ENCODE data around the gene ARMC7. TPM values are rescaled to one million over a fixed set of nuclear protein-coding genes. Genes with fewer than 3 reads are reported as not detected.

Gene ARMC7
- total and polyA plus RNA-seq, 10 of the 15 experiments (the other 5 are each of a cell fraction or from before 2014, with no cell fraction given) = 1.5 to 19.8 (median 6.3) TPM

- TF ChIP-seq, protein P1, sequence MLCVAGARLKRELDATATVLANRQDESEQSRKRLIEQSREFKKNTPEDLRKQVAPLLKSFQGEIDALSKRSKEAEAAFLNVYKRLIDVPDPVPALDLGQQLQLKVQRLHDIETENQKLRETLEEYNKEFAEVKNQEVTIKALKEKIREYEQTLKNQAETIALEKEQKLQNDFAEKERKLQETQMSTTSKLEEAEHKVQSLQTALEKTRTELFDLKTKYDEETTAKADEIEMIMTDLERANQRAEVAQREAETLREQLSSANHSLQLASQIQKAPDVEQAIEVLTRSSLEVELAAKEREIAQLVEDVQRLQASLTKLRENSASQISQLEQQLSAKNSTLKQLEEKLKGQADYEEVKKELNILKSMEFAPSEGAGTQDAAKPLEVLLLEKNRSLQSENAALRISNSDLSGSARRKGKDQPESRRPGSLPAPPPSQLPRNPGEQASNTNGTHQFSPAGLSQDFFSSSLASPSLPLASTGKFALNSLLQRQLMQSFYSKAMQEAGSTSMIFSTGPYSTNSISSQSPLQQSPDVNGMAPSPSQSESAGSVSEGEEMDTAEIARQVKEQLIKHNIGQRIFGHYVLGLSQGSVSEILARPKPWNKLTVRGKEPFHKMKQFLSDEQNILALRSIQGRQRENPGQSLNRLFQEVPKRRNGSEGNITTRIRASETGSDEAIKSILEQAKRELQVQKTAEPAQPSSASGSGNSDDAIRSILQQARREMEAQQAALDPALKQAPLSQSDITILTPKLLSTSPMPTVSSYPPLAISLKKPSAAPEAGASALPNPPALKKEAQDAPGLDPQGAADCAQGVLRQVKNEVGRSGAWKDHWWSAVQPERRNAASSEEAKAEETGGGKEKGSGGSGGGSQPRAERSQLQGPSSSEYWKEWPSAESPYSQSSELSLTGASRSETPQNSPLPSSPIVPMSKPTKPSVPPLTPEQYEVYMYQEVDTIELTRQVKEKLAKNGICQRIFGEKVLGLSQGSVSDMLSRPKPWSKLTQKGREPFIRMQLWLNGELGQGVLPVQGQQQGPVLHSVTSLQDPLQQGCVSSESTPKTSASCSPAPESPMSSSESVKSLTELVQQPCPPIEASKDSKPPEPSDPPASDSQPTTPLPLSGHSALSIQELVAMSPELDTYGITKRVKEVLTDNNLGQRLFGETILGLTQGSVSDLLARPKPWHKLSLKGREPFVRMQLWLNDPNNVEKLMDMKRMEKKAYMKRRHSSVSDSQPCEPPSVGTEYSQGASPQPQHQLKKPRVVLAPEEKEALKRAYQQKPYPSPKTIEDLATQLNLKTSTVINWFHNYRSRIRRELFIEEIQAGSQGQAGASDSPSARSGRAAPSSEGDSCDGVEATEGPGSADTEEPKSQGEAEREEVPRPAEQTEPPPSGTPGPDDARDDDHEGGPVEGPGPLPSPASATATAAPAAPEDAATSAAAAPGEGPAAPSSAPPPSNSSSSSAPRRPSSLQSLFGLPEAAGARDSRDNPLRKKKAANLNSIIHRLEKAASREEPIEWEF (IDR thresholded peaks at IDR 0.05; ENCODE audit: insufficient replicate concordance, low read depth, low read length) = no peak
- TF ChIP-seq HSF1 (IDR thresholded peaks at IDR 0.05; ENCODE audit: low read depth, low read length) = no peak
- TF ChIP-seq RCOR1 (conservative IDR thresholded peaks at IDR 0.05; ENCODE audit: low read depth, low read length) = no peak
- no peak for TF ChIP-seq NKRF (conservative IDR thresholded peaks at IDR 0.05)
- no peak for TF ChIP-seq PAX5 (IDR thresholded peaks at IDR 0.05; ENCODE audit: borderline replicate concordance, low read depth, low read length)
- TF ChIP-seq RBBP5 (conservative IDR thresholded peaks at IDR 0.05) = no peak
Observed at GRCh38 chr17:75064040-75064439, 45.7 kb upstream of the ARMC7 start (continued).

All from GM12878 (cell line).